ENCODE results near the gene CX3CR1. TPM values are rescaled to one million over a fixed set of nuclear protein-coding genes. Genes with fewer than 3 reads are reported as not detected.
A peak's percentile ranks its signal among the peaks of the same experiment; 100 is the strongest.

The CX3CR1 gene
- total and polyA plus RNA-seq, 9 of the 15 experiments (the other 6 are each of a cell fraction or from before 2014, with no cell fraction given) = 0.03 to 0.21 TPM; not detected in 7

DNA sequence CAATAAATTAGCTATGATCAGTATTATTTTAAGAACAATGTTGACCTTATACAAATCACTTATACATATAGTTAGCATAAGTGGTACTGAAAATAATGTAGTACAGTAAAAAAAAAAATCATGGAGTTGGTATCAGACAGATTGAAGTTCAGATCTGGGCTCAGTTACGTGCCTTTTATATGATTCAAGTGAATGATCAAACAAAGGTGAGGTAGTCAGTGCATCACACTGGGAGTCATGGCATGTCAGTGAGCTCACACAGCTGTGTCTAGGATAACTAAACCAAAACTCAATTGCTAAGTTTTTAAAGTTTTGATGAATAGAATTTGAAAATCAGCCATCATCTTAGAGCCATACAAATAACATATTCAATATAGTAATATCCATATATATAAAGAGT, 38.5 kb upstream of the CX3CR1 start:
- 26% methylated on average over 1 of the region's 1 CpG for WGBS (ENCODE audit: insufficient coverage, low coverage, missing lambda C conversion rate)
- BruUV-seq (replicated peaks) = no TSS peak
- H3K36me3 ChIP-seq (ENCODE audit: control insufficient read depth, insufficient read depth, low read length) = no peaks in the 10 kb centered on the region
- no peak overlapping the region for H3K4me2 ChIP-seq (ENCODE audit: insufficient read depth, low read length)
- no peak overlapping the region for H3K27ac ChIP-seq (ENCODE audit: extremely low read depth, low read depth, low read length)
- no peaks in the 10 kb centered on the region for H3K9me1 ChIP-seq (ENCODE audit: control insufficient read depth, insufficient read depth, low read length)
- ChIA-PET POLR2A (interaction anchor here (0.6 kb wide), 1 partner anchor 196 kb away, joined by 3 read pairs; no protein-coding TSS in a partner anchor), CTCF (ENCODE audit: low intra/inter-chr PET ratio) (no interaction called here)
- intact Hi-C loops (cut with micrococcal nuclease) = no loop called here
- H4K20me1 ChIP-seq (replicated peaks; ENCODE audit: control insufficient read depth, insufficient read depth, low read length) = no peaks in the 10 kb centered on the region
- in situ Hi-C loops (cut with MboI) = no loop called here
- H3K4me1 ChIP-seq (replicated peaks in 1 of 2; ENCODE audit: control insufficient read depth in 2 of 2, insufficient read depth in 2 of 2, low read length in 2 of 2) = peaks cover 0 to 10% of the 10 kb centered on the region in 2 experiments; a peak in 2 of 5 replicates
- no peak overlapping the region for H2AFZ ChIP-seq (ENCODE audit: low read depth, low read length)
- no peak overlapping the region for H3K9ac ChIP-seq (ENCODE audit: insufficient read depth in 1 of 2, low read depth in 2 of 2, low read length in 2 of 2)
- no peaks in the 10 kb centered on the region for H3K27me3 ChIP-seq (ENCODE audit: control insufficient read depth in 2 of 2, insufficient read depth in 2 of 2, low read length in 2 of 2)
- ATAC-seq = no peak
- no peaks in the 10 kb centered on the region for H3K79me2 ChIP-seq (ENCODE audit: control insufficient read depth, insufficient read depth, low read length)
- FAIRE-seq = no peak
- TF ChIP-seq XRCC3 (IDR thresholded peaks at IDR 0.05) (no peak), ETV6 (IDR thresholded peaks at IDR 0.05; ENCODE audit: borderline replicate concordance in 1 of 2, low read depth in 2 of 2, low read length in 1 of 2) (no peak), ETV6 (CRISPR knock-in tag; IDR thresholded peaks at IDR 0.05; ENCODE audit: borderline replicate concordance) (no peak)
- H3K9me3 ChIP-seq (replicated peaks; ENCODE audit: control insufficient read depth, insufficient read depth, low read depth, low read length) = no peaks in the 10 kb centered on the region
- no peak overlapping the region for H3K4me3 ChIP-seq
- no peak for DNase-seq (ENCODE audit: extremely low read depth in 1 of 4, low spot score in 3 of 4)

DNA sequence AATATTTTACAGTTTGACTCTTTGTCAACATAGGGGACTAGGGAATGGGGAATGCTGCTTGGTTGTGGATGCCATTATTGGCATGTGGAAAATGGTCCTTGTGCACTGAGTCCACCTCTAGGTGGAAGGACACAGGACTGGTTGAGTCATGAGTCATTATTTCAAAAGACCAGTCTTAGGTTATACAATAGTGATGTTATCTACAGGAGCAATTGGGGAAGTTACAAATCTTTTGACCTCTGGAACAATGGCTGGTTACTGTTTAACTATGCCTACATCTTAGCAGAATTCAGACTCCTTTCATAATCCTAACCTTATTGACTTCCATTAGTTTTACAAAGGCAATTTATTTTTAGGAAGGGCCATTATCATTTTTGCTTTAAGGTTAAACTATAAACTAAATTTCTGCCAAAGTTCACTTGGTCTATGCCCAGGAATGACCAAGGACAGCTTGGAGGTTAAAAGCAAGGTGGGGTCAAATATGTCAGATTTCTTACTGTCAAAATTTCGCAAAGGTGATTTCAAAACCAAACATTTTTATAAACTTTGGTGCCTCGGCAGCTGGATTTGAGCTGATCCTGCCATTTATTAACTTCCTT, 37.8 kb upstream of the CX3CR1 start:
- no peaks in the 10 kb centered on the region for H3K9me1 ChIP-seq (ENCODE audit: control insufficient read depth, insufficient read depth, low read length)
- H3K79me2 ChIP-seq (ENCODE audit: control insufficient read depth, insufficient read depth, low read length) = no peaks in the 10 kb centered on the region
- no peak overlapping the region for H3K9ac ChIP-seq (ENCODE audit: insufficient read depth in 1 of 2, low read depth in 2 of 2, low read length in 2 of 2)
- no peak overlapping the region for H2AFZ ChIP-seq (ENCODE audit: low read depth, low read length)
- FAIRE-seq (no peak), ATAC-seq (peak; percentile 47; the same call in 2 of the 3 replicates), DNase-seq (ENCODE audit: extremely low read depth in 1 of 4, low spot score in 3 of 4) (no peak)
- no peaks in the 10 kb centered on the region for H4K20me1 ChIP-seq (replicated peaks; ENCODE audit: control insufficient read depth, insufficient read depth, low read length)
- ChIA-PET CTCF (ENCODE audit: low intra/inter-chr PET ratio) (no interaction called here), POLR2A (interaction anchor here (0.6 kb wide), 1 partner anchor 33 kb away, joined by 3 read pairs; no protein-coding TSS in a partner anchor)
- no peak overlapping the region for H3K27ac ChIP-seq (ENCODE audit: extremely low read depth, low read depth, low read length)
- in situ Hi-C loops (cut with MboI) = no loop called here
- H3K27me3 ChIP-seq (ENCODE audit: control insufficient read depth in 2 of 2, insufficient read depth in 2 of 2, low read length in 2 of 2) = no peaks in the 10 kb centered on the region
- intact Hi-C loops (cut with micrococcal nuclease) = no loop called here
- H3K9me3 ChIP-seq (replicated peaks; ENCODE audit: control insufficient read depth, insufficient read depth, low read depth, low read length) = no peaks in the 10 kb centered on the region
- no peak overlapping the region for H3K4me3 ChIP-seq
- BruUV-seq (replicated peaks) = no TSS peak
- H3K36me3 ChIP-seq (ENCODE audit: control insufficient read depth, insufficient read depth, low read length) = no peaks in the 10 kb centered on the region
- peaks cover 0 to 4% of the 10 kb centered on the region in 2 experiments; a peak in 1 of 5 replicates for H3K4me1 ChIP-seq (replicated peaks in 1 of 2; ENCODE audit: control insufficient read depth in 2 of 2, insufficient read depth in 2 of 2, low read length in 2 of 2)
- H3K4me2 ChIP-seq (ENCODE audit: insufficient read depth, low read length) = no peak overlapping the region
- 8% methylated on average over 2 of the region's 2 CpGs for WGBS (ENCODE audit: insufficient coverage, low coverage, missing lambda C conversion rate)
- TF ChIP-seq, protein P1, sequence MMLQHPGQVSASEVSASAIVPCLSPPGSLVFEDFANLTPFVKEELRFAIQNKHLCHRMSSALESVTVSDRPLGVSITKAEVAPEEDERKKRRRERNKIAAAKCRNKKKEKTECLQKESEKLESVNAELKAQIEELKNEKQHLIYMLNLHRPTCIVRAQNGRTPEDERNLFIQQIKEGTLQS (IDR thresholded peaks at IDR 0.05) = peak; percentile 72; the same call in 1 of the 2 replicates
- TF ChIP-seq, protein P1 (CRISPR knock-in tag; conservative IDR thresholded peaks at IDR 0.05) = no peak
- TF ChIP-seq ATF7 (IDR thresholded peaks at IDR 0.05) = peak; percentile 17; the same call in 1 of the 2 replicates
- no peak for TF ChIP-seq PHTF2 (CRISPR knock-in tag; IDR thresholded peaks at IDR 0.05)
- TF ChIP-seq CEBPG (CRISPR knock-in tag; IDR thresholded peaks at IDR 0.05) = no peak; the same call in 1 of the 2 replicates
- TF ChIP-seq CEBPG (tag; conservative IDR thresholded peaks at IDR 0.05 in 1 of 2, IDR thresholded peaks at IDR 0.05 in 1 of 2) = peak; percentile 55 to 61
- TF ChIP-seq RAD21 (CRISPR knock-in tag; conservative IDR thresholded peaks at IDR 0.05 in 1 of 2, IDR thresholded peaks at IDR 0.05 in 1 of 2) = 0 out of 4 replicates have a peak, but pooled peaks of 1 of the 2 experiments have one; percentile 18
- peak; percentile 58; the same call in 1 of the 2 replicates for TF ChIP-seq JUN (IDR thresholded peaks at IDR 0.05; ENCODE audit: borderline replicate concordance, low read depth, low read length)
- no peak for TF ChIP-seq JUN (CRISPR knock-in tag; IDR thresholded peaks at IDR 0.05; ENCODE audit: borderline replicate concordance)
- peak; percentile 94 for TF ChIP-seq SOX6 (IDR thresholded peaks at IDR 0.05)
- peak; percentile 54 to 72; a peak in 2 of 4 replicates for TF ChIP-seq TRIM24 (IDR thresholded peaks at IDR 0.05)
